Right forelimb (tissue), 1 donor: ENCODE measurements around the gene SLC30A5.
A peak's percentile ranks its signal among the peaks of the same experiment; 100 is the strongest.
"Not testable (repeated sequence)": the region's sequence is repeated elsewhere in the genome, so short reads cannot be mapped to it uniquely, and the experiment has no call there.

Experiments used
- DNase-seq: peaks from one replicate; pipeline ENCODE4 v3.0.0-alpha.2; 2018

The SLC30A5 gene

GRCh38 chr5:69105996-69106906, 12.4 kb downstream of the SLC30A5 start:
- no peak for DNase-seq

- DNase-seq: not testable (repeated sequence)
These were observed 14.6 kb downstream of the SLC30A5 start for GRCh38 chr5:69108367-69108766.

- DNase-seq: no peak
These were observed 20.0 kb downstream of the SLC30A5 start for GRCh38 chr5:69113851-69114250.

- DNase-seq: no peak
These were observed 21.7 kb downstream of the SLC30A5 start for GRCh38 chr5:69115526-69115925.

GRCh38 chr5:69129413-69129812, 35.6 kb downstream of the SLC30A5 start:
- no peak for DNase-seq

GRCh38 chr5:69130241-69130640, 36.4 kb downstream of the SLC30A5 start:
- DNase-seq: no peak

- no peak for DNase-seq
These were observed 37.5 kb downstream of the SLC30A5 start for GRCh38 chr5:69131304-69131703.

- DNase-seq: no peak
These were observed 40.3 kb downstream of the SLC30A5 start for GRCh38 chr5:69134126-69134525.

GRCh38 chr5:69136293-69136692, 42.5 kb downstream of the SLC30A5 start:
- DNase-seq: no peak

- DNase-seq: not testable (repeated sequence)
These were observed 43.4 kb downstream of the SLC30A5 start for GRCh38 chr5:69137208-69137607.

GRCh38 chr5:69137807-69138206, 44.0 kb downstream of the SLC30A5 start:
- no peak for DNase-seq

GRCh38 chr5:69138766-69139165, 45.0 kb downstream of the SLC30A5 start:
- DNase-seq: no peak

GRCh38 chr5:69140239-69140638, 46.4 kb downstream of the SLC30A5 start:
- not testable (repeated sequence) for DNase-seq

GRCh38 chr5:69140827-69141226, 47.0 kb downstream of the SLC30A5 start:
- DNase-seq: no peak

GRCh38 chr5:69148576-69148975, 54.8 kb downstream of the SLC30A5 start:
- not testable (repeated sequence) for DNase-seq

GRCh38 chr5:69148981-69149675, 55.3 kb downstream of the SLC30A5 start:
- no peak for DNase-seq

GRCh38 chr5:69149676-69150010, 55.8 kb downstream of the SLC30A5 start:
- DNase-seq: no peak

GRCh38 chr5:69152731-69153130, 58.9 kb downstream of the SLC30A5 start:
- DNase-seq: no peak

- no peak for DNase-seq
These were observed 62.6 kb downstream of the SLC30A5 start for GRCh38 chr5:69156456-69156855.

GRCh38 chr5:69158039-69158438, 64.2 kb downstream of the SLC30A5 start:
- no peak for DNase-seq

- DNase-seq: no peak
These were observed 66.8 kb downstream of the SLC30A5 start for GRCh38 chr5:69160651-69161050.

- peak; percentile 98 for DNase-seq
These were observed 73.1 kb downstream of the SLC30A5 start, which contains the start of gene CCNB1 for GRCh38 chr5:69166686-69167492. TSS of gene CCNB1 (plus strand) at chr5:69167150. CDS start at chr5:69167263, 113 bp downstream.

GRCh38 chr5:69167493-69167855, 73.7 kb downstream of the SLC30A5 start:
- DNase-seq: no peak
